Measurements from ENCODE around the gene TAP2. TPM values are rescaled to one million over a fixed set of nuclear protein-coding genes. Genes with fewer than 3 reads are reported as not detected.

The TAP2 gene
- total RNA-seq, 4 donors from 2014 or later: 12.3 to 48.2 (median 27.1) TPM

GRCh38 chr6:32849126-32849525 lies 10.6 kb upstream of the TAP2 start:
- Histone ChIP-seq H3K36me3 (peaks cover 0 to 48% (median 16%) of the 10 kb centered on the region in 4 donors), H3K9me3 (no peaks in the 10 kb centered on the region), H3K4me1 (peaks cover 9 to 53% (median 22%) of the 10 kb centered on the region in 4 donors), H3K27me3 (no peaks in the 10 kb centered on the region), H3K4me3 (no peak overlapping the region), H3K27ac (no peak overlapping the region)
- in situ Hi-C loops (cut with MboI; ENCODE audit: low pct_ligation_motif_present in 1 of 4, low pct_unique_long_range_greater_than_20kb in 1 of 4, low sequenced_read_pairs in 3 of 4) (no loop called here), intact Hi-C loops (cut with DNase I; ENCODE audit: low total_unique reads) (no loop called here)
- 75% methylated on average over 6 of the region's 6 CpGs; no CpG with 5 or more reads in 1 of the 2 donors for WGBS, 2 donors (ENCODE audit: low coverage in 1 of 2)
- TF ChIP-seq POLR2AphosphoS5 (IDR thresholded peaks at IDR 0.05): no peak
- TF ChIP-seq POLR2A (IDR thresholded peaks at IDR 0.05): no peak
- TF ChIP-seq CTCF (IDR thresholded peaks at IDR 0.05): no peak
- TF ChIP-seq EP300 (IDR thresholded peaks at IDR 0.05; ENCODE audit: low read depth): no peak
- no peak for DNase-seq

- H3K36me3 ChIP-seq: peaks cover 0 to 48% (median 16%) of the 10 kb centered on the region in 4 donors
- DNase-seq: no peak
- in situ Hi-C loops (cut with MboI; ENCODE audit: low pct_ligation_motif_present in 1 of 4, low pct_unique_long_range_greater_than_20kb in 1 of 4, low sequenced_read_pairs in 3 of 4): no loop called here
- H3K27ac ChIP-seq: no peak overlapping the region
- H3K4me3 ChIP-seq: no peak overlapping the region
- WGBS, 2 donors (ENCODE audit: low coverage in 1 of 2): 84 to 100% methylated on average over 2 to 8 of the region's 8 CpGs
- H3K4me1 ChIP-seq: peaks cover 9 to 59% (median 28%) of the 10 kb centered on the region in 4 donors
- TF ChIP-seq CTCF (IDR thresholded peaks at IDR 0.05) (no peak), POLR2AphosphoS5 (IDR thresholded peaks at IDR 0.05) (no peak), EP300 (IDR thresholded peaks at IDR 0.05; ENCODE audit: low read depth) (no peak), POLR2A (IDR thresholded peaks at IDR 0.05) (no peak)
- intact Hi-C loops (cut with DNase I; ENCODE audit: low total_unique reads): no loop called here
- H3K9me3 ChIP-seq: no peaks in the 10 kb centered on the region
- no peaks in the 10 kb centered on the region for H3K27me3 ChIP-seq
Observed at GRCh38 chr6:32847795-32848194, 9.3 kb upstream of the TAP2 start.

GRCh38 chr6:32847004-32847403 lies 8.5 kb upstream of the TAP2 start:
- TF ChIP-seq CTCF (IDR thresholded peaks at IDR 0.05) (no peak), EP300 (IDR thresholded peaks at IDR 0.05; ENCODE audit: low read depth) (no peak), POLR2A (IDR thresholded peaks at IDR 0.05) (no peak), POLR2AphosphoS5 (IDR thresholded peaks at IDR 0.05) (no peak)
- no peaks in the 10 kb centered on the region for H3K27me3 ChIP-seq
- WGBS, 2 donors (ENCODE audit: low coverage in 1 of 2): 88 to 89% methylated on average over 5 to 10 of the region's 10 CpGs
- in situ Hi-C loops (cut with MboI; ENCODE audit: low pct_ligation_motif_present in 1 of 4, low pct_unique_long_range_greater_than_20kb in 1 of 4, low sequenced_read_pairs in 3 of 4): no loop called here
- peak overlapping the region in 1 of 4 donors; percentile 98 for H3K27ac ChIP-seq
- no peaks in the 10 kb centered on the region for H3K9me3 ChIP-seq
- H3K4me1 ChIP-seq: peaks cover 8 to 61% (median 25%) of the 10 kb centered on the region in 4 donors
- peaks cover 0 to 52% (median 16%) of the 10 kb centered on the region in 4 donors for H3K36me3 ChIP-seq
- intact Hi-C loops (cut with DNase I; ENCODE audit: low total_unique reads): no loop called here
- no peak for DNase-seq
- H3K4me3 ChIP-seq: no peak overlapping the region

GRCh38 chr6:32845384-32845884 lies 6.9 kb upstream of the TAP2 start:
- Histone ChIP-seq H3K27me3 (no peaks in the 10 kb centered on the region), H3K9me3 (no peaks in the 10 kb centered on the region), H3K4me3 (peak overlapping the region in 2 of 4 donors; percentile 74 to 94), H3K27ac (peak overlapping the region; percentile 90 to 98 (median 98)), H3K4me1 (peaks cover 0 to 53% (median 20%) of the 10 kb centered on the region in 4 donors), H3K36me3 (peaks cover 0 to 48% (median 16%) of the 10 kb centered on the region in 4 donors)
- in situ Hi-C loops (cut with MboI; ENCODE audit: low pct_ligation_motif_present in 1 of 4, low pct_unique_long_range_greater_than_20kb in 1 of 4, low sequenced_read_pairs in 3 of 4): no loop called here
- intact Hi-C loops (cut with DNase I; ENCODE audit: low total_unique reads): no loop called here
- DNase-seq: peak; percentile 45
- TF ChIP-seq POLR2AphosphoS5 (IDR thresholded peaks at IDR 0.05) (no peak), CTCF (IDR thresholded peaks at IDR 0.05) (no peak), EP300 (IDR thresholded peaks at IDR 0.05; ENCODE audit: low read depth) (no peak), POLR2A (IDR thresholded peaks at IDR 0.05) (no peak)
- 51 to 59% methylated on average over 3 to 10 of the region's 10 CpGs for WGBS, 2 donors (ENCODE audit: low coverage in 1 of 2)
